RCC 7860 (cell line): ENCODE results near the gene TTYH2.
"Not testable (repeated sequence)": the region's sequence is repeated elsewhere in the genome, so short reads cannot be mapped to it uniquely, and the experiment has no call there.

ENCODE experiments used
- DNase-seq: peaks from one replicate; pipeline ENCODE4 v3.0.0-alpha.2; 2015; ENCODE audit warnings: low spot score
- FAIRE-seq: peaks from 2 replicates; lab custom pipeline; 2012; peaks lifted over from hg19 to GRCh38; lab: Jason Lieb, UNC

TTYH2 gene

DNA sequence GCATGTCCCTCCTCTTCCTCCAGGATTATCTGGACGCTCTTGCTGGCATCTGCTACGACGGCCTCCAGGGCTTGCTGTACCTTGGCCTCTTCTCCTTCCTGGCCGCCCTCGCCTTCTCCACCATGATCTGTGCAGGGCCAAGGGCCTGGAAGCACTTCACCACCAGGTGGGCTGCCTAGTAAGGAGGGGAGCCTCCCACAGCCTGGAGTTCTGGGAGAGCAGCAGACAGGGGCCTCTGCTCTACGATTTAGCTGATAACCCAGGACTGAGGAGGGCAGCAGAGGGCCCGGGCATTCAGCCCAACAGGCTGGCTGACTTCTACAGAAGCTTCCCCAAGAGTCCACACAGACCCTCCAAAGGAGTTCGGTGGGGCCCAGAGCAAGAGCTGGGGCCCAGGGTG is 38.8 kb downstream of the TTYH2 start:
- FAIRE-seq (no peak), DNase-seq (no peak)

DNA sequence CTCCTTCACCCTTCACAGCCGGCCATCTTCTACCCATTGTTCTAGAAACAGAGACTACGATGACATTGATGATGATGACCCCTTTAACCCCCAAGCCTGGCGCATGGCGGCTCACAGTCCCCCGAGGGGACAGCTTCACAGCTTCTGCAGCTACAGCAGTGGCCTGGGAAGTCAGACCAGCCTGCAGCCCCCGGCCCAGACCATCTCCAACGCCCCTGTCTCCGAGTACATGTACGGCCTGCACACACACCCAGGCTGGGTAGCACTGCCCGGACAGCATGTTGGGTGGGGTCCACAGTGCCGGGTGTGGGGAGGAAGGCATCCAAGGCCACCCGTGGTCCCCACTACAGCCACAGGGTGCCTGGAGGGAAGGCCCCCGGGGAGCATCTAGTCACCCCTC is 39.7 kb downstream of the TTYH2 start:
- DNase-seq (no peak), FAIRE-seq (no peak)

DNA sequence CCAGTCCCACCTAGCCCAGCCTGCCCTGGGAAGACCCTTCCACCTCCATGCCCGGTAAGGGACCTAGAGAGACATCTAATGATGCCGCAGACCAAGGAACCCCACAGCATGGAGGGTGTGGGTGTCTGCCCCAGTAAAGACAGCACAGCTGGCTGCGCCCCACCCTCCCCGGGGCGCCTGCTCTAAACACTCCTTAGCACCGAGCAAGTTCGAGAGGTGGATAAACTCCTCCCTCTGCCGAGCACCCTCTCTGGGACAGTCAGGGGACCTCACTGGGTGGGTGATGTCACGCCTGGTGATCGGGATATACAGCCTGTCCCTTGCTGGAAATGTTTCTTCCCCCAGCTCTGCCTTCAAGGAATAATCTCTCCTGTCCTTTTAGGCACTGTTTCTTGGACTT is 43.9 kb downstream of the TTYH2 start:
- DNase-seq: no peak

DNA sequence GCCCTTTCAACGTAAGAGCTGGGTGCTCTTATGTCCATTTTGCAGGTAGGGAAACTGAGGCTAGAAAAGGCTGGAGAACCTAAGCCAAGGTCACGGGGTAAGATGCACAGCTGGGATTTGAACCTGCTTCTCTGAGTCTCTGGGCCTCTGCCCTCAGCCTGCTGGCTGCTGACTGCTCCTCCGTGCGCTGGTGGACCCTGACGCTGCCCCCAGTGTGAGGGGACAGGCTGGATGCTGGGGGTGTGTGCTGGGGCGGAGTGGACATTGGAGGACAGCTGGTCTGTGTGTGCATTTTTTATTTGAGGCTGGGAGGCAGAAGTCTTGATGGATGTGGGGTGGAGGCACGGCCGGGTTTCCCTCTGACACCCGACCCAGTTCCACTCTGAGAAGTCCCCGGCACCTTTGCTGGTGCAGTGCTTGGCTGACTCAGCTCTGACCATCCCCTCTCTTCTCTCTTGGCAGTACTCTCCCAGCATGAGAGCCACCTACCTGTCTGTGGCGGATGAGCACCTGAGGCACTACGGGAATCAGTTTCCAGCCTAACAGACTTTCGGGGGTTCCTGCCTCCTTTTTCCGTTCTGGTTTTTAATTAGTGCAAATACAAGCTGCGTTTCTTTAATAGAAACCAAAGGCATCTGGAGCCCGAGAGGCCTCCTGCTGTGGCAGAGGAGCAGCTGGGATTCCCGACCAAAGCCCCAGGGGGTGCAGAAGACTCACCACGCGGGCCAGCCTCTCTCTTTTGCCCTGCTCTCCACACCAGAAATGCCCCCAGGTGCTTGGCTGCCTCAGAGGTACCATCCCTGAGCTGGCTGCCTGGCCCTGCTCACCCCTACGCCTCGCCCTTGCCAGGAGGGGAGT is 46.5 kb downstream of the TTYH2 start:
- no peak for FAIRE-seq
- no peak for DNase-seq

More for the DNA sequence above, 43.9 kb downstream of the TTYH2 start:
- no peak for FAIRE-seq

DNA sequence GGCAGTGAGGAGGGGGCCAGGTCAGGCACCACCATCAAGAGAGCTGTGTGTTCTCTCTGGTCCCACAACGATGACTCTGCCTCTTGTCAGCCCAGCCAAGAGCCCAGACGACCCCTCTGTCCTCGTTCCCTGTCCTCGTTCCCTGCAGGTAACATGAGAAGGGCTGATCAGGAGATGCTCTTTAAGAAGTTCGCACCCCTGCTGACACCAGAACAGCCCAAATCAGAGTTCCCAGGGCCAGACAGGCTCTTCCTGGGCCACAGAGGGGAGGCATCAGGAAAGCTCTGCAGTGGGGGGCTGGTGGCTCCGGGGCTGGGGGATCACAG is 47.1 kb downstream of the TTYH2 start:
- DNase-seq (no peak), FAIRE-seq (no peak)

DNA sequence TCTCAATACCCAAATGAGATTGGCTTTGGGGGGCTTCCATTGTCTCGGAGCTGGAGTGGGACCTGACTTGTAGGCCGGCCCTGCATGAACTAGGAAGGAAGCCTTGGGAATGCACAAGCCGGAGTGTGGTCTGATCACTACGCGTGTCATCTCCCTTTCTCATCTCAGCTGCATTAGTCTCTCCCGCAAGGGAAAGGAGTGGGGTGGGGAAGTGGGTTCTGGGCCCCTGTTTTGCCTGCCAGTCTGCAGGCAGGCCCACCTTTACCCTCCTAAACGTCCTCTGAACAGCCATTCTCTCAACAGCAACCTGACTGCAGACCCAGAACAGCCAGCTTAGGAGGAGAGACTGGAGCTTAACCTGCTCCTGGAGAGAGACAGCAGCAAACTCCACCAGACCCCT is 49.2 kb downstream of the TTYH2 start:
- DNase-seq (no peak), FAIRE-seq (no peak)

DNA sequence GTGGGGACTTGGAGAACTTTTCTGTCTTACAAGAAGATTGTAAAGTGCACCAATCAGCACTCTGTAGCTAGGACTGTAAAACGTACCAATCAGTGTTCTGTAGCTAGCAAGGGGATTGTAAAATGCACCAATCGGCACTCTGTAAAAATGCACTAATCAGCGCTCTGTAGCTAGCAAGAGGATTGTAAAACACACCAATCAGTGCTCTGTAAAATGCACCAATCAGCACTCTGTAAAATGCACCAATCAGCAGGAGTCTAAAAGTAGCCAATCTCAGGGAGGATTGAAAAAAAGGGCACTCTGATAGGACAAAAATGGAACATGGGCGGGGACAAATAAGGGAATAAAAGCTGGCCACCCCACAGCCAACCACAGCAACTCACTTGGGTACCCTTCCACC is 53.7 kb downstream of the TTYH2 start:
- DNase-seq, FAIRE-seq: not testable (repeated sequence)

DNA sequence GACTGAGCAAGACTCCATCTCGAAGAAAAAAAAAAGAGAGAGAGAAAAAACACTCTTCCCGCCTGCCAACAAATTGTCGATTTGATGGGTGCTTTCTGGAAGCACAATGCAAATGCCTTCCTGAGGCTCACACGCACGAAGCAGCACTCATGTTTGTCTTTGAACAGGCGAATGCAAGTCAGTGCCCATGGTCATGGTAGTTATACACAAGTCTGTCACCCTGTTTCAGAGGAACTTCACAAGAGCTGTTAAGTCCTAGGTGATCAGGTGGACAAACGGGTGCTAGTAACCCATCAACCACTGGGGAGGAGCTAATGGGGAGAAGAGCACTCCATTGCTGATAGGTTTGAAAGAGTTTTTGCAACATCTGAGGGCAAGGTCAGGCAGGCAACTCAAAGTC is 54.2 kb downstream of the TTYH2 start:
- no peak for FAIRE-seq
- no peak for DNase-seq

DNA sequence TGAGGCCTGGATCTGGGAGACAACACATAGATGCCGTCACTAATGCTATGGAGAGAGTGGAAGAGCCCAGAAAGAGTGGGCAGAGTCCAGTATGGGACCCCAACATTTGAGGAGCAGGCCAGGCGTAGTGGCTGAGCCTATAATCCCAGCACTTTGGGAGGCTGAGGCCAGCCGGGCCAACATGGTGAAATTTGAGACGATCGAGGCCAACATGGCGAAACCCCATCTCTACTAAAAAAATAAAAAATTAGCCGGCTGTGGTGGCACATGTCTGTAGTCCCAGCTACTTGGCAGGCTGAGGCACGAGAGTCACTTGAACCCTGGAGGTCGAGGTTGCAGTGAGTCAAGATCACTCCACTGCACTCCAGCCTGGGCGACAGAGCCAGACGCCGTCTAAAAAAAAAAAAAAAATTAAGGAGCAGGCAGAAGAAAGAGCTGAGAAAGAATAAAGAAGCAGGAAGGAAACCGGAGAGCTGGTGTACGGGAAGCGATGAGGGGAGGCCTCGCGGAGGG is 54.7 kb downstream of the TTYH2 start:
- FAIRE-seq: no peak
- no peak for DNase-seq

DNA sequence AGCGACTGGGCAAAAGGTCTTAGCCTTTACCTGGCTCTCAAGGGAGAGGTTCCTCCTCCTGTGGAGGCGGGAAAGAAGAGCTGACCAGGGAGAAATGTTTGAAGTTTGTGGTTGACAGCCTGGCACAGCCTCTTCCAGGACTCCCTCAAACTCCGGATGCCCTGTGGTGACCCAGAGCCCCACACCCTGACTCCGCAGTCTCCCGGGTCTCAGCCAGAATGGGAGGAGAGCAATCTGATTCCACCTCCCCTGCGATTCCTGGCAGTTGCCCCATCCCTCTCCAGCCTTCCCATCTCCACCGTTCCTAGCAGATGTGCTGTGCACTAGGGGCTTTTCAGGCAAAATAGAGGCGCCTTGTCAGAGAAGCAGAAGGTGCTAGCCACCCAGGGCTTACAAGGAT is 55.2 kb downstream of the TTYH2 start:
- FAIRE-seq: no peak
- no peak for DNase-seq

DNA sequence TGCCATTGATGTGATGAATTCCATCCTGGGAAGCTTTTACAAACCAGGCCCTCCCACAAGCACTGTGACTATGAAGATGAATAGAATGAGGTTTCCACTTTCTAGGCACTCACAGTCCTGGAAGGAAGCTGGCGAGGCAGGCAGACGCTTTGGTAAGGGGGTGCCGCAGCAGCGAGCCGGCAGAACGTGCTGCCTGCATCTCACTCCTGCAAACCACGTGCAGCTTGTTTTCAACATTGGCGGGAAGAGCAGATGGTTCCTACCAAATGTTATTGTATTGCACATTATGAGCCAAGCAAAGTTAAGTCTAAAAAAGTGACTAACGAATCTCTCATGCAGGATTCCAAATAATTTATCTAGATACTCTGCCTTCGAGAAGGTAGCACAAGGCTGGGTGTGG is 57.0 kb downstream of the TTYH2 start:
- DNase-seq (no peak), FAIRE-seq (no peak)

DNA sequence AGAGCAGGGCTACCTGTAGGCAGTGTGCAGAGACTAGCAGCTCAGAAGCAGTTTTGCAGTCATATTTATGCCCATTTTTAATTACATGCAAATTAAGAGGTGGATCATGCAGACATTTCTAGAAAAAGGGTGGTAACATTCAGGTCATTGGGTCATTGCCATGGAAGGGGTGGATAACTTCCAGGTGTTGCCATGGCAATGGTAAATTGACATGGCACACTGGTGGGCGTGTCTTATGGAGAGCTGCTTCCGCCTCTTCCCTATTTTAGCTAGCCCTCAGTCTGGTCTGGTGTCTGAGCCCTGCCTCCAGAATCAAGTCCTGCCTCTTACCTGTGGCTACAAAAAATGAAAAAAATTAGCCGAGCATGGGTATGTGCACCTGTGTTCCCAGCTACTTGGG is 57.9 kb downstream of the TTYH2 start:
- DNase-seq: no peak
- FAIRE-seq: no peak

DNA sequence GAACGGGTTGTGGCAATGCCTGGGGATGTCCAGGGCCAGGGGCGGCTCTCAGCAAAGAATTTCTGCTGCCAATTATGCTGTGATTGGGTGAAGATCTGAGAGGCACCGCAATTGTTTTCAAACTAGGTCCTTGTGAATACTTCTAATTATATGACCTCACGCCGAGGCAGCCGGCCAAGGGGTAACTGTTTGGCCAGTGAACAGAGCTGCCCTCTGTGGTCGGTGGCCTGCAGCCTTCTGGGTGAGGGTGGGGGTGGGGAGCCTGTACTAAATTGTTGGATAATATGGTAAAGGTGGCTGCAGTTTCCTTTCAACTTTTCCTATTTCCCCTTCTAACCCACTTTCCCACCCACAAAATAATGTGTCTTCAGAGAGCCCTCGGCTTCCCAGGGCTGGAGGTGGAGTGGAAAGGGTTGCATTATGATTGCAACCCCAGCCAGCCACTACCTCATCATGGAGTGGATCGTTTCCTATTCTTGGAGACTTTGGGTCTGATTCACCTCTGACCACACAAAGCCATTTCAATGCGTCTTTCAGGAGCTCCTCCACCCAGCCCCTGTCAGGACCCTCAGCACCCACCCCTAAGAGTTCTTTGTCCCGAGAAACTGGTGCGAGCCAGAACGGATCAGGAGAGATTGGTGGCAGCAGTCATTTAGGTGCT is 58.7 kb downstream of the TTYH2 start:
- no peak for DNase-seq
- no peak for FAIRE-seq

DNA sequence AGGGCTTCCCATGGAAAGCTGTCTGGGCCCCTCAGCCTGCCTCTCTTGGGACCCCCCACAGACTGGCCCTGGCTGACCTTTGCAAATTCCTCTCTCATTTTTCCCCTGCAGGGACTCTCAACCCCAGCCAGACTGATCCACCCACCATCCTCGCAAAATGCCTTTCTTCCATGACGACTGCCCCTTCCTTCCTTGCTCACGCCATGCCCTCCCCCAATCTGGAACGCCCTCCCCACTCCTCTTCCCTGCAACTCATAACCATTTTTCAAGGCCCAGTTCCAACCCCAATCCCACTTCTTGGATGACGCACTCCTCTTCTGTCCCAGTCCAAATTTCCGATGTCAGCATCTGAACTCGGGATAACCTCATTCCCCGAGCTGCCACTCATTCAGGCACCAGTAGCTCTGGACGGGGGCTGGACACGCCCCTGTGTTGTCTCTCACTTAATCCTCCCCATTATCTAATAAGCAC is 59.4 kb downstream of the TTYH2 start:
- FAIRE-seq: no peak

DNA sequence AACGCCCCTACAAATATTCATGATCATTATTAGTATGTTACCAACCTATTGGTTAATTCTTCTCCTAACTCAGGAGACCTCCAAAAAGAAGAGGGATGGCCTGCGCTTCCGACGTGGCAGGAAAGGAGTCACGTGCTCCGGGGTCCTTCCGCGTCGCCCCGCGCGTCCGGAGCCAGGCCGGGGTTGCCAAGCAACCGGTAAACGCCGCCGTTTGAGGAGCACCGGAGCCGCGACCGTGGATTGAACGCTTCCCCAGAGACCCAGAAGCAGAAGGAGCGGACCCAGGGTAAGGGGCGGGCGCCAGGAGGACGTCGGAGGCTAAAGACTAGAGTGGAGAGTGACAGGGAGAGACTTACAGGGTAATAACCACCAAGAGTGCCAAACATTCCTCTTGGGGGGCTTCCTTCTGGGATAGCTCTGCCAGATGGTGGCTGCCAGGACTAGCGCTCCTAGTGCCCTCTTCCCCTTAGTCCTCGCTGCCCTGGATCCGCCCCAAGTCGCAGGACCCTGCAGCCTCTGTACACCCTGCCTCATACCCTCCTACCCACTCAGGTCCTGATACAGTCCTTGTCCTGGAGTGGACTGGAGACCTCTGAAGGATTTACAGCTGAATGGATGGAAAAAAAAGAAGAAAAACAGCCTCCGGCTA is 60.8 kb downstream of the TTYH2 start, which contains the start of gene DNAI2:
Gene DNAI2, plus strand, starts transcription at position 175 of the 649 bp plus-strand sequence. CDS start 7,584 bp downstream, outside the sequence.
- no peak for DNase-seq
- FAIRE-seq: no peak

More for the DNA sequence above, 59.4 kb downstream of the TTYH2 start:
- no peak for DNase-seq

DNA sequence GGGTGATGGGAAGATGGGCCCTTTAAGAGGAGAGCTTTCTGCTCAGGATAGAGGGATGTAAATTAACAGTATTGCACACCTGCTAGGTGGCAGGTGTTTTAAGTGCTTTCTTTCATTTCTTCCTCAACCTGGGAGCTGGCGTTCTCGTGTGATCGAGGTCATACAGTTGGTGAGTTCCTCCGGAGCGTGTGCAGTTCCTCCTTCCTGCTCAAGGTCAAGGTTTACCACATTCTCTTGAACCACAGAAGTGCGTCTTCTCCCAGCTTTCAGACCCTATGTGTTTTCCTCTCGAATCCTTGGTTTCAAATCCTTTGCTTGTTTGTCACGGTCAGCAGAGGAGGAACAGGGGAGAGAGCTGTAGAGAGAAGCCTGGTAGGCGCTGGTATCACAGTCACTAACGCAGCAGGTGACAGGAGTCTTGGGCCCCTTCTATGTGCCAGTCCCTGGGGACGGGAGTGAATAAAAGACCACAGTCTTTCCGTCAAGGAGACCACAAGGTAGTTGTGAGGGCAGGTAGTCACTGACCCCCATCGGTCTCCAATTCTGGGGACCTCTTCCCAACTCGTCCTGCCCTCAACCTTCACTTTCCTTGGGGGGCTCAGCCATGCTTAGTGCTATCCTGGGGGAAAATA is 61.5 kb downstream of the TTYH2 start:
- FAIRE-seq (no peak), DNase-seq (no peak)

DNA sequence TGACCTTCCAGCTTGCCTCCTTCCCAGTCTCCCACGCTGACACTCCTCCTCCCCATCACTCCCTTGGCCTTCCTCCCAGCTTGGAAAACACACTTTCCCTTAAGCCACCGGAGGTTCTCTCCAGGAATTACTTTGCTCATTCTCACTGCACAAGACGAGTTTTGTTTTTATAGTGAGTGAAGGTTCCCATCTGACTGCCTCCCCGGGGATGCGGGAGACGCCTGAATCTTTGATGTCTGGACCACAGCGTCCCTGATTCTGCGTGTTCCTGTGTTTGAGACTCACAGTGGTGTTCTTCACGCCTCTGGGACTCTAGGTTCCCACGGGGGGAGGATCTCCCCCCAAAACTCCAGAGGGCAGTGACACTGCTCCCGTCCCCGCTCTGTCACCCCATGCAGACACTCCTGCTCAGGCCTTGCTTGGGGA is 62.7 kb downstream of the TTYH2 start:
- DNase-seq (no peak), FAIRE-seq (no peak)

DNA sequence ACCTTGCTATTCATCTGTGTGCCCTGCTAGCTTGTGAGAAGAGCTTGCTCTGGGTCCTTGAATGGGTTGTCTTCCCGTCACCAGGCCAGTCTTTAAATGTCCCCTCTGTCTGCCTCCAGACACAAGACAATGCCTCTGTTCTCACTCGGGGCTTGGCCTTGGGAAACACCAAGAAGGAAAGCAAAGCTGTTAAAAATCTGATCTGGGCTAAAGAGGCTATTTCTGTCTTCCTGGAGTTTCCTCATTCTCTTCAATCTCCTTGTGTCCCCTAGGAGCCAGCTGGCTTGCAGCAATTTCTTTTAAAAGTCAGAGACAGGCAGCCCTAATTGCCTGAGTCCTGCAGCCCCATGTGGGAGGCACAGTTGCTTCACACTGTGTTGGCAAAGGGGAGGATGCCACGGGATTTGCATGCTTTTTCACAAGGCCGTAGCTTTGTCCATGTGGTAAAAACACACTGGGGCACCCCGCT is 63.2 kb downstream of the TTYH2 start:
- FAIRE-seq (no peak), DNase-seq (no peak)

DNA sequence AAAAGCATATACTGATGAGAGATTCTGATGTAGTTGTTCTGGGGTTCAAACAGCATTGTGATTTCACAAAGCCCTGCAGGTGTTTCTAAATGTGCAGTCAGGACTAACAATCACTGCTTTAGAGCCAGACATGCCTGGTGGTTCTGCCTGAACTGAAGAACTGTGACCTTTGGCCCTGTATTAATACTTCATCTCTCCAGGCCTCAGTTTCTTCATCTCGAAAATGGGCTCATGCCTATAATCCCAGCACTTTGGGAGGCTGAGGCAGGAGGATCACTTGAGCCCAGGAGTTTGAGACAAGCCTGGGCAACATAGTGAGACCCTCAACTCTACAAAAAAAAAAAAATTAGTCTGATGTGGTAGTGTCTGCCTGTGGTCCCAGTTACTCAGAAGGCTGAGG is 64.6 kb downstream of the TTYH2 start:
- DNase-seq: no peak
- no peak for FAIRE-seq

DNA sequence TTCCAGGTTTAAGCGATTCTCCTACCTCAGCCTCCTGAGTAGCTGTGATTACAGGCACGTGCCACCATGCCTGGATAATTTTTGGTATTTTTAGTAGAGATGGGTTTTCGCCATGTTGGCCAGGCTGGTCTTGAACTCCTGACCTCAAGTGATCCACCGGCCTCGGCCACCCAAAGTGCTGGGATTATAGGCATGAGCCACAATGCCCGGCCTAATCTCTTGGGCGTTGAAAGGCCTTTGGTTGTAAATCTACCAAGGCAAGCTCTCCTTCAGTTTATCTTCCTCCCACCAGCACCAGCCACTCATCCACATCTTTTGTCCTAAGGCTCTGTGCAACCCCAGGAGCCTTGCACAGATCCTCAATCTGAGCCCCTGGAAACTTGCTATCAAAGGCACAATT is 66.2 kb downstream of the TTYH2 start:
- DNase-seq, FAIRE-seq: not testable (repeated sequence)

DNA sequence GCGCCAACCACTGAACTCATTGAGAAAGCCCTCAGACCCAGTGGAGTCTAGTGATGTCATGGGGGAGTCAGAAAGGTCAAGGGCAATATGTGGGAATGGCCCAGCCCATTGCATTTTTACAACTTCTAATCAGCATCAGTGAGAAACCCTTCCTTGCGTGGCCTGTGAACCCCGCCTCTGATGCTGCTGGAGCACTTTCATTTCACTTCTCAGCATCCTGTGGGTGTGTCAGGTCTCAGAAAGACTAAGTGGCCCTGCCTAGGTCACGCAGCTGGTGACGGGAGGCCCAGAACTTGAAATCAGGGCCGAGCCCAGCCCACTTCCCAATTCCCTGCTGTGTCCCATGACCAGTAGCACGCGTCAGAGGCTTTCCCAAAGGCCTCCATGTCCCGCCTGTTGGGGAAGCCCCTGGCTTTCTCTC is 66.7 kb downstream of the TTYH2 start:
- no peak for DNase-seq
- no peak for FAIRE-seq
